Stimulated activated naive CD4-positive, alpha-beta T cell (primary cell): ENCODE data around the gene HSCB.
A peak's percentile ranks its signal among the peaks of the same experiment; 100 is the strongest.
"Not testable (repeated sequence)": the region's sequence is repeated elsewhere in the genome, so short reads cannot be mapped to it uniquely, and the experiment has no call there.

Experiments
- DNase-seq, 6 experiments: peaks; one replicate each; lab custom pipeline; 2025; lab: John Stamatoyannopoulos, UW

The HSCB gene, protein sequence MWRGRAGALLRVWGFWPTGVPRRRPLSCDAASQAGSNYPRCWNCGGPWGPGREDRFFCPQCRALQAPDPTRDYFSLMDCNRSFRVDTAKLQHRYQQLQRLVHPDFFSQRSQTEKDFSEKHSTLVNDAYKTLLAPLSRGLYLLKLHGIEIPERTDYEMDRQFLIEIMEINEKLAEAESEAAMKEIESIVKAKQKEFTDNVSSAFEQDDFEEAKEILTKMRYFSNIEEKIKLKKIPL

DNA sequence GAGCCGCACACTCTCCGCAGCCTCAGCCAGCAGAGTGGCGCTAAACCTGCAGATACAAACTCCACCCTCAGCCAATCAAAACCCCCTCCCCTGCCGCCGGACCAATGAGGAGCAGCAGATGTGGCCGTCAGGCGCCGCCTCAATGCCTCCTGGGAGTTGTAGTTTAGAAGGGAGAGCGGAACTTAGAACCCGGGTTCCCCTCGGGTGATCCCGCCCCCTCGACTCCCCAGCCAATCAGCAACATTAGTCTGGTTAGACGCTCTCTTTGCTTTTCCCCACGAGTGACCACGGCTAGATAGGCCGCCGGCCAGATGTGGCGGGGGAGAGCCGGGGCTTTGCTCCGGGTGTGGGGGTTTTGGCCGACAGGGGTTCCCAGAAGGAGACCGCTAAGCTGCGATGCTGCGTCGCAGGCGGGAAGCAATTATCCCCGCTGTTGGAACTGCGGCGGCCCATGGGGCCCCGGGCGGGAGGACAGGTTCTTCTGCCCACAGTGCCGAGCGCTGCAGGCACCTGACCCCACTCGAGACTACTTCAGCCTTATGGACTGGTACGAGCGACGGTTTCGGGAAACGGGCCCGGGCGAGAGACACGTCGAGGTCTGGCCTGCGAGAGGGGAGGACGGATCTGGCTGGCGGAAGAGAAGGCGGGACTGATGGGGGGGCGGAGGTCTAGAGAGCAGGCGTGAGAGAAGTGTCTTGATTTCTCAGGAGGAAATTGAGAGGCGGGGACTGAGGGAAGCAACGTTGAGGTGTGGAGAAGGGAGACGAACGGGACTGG is at the start of gene HSCB, which contains the start of gene CHEK2:
Gene HSCB, plus strand, starts transcription at position 255 of the 777 bp plus-strand sequence. Its CDS starts 57 bp downstream, at position 312.
Gene CHEK2, minus strand, starts transcription at position 36 of the 777 bp plus-strand sequence. CDS start 7,099 bp downstream, outside the sequence.
- DNase-seq: peak; percentile 90 to 97 (median 95)

DNA sequence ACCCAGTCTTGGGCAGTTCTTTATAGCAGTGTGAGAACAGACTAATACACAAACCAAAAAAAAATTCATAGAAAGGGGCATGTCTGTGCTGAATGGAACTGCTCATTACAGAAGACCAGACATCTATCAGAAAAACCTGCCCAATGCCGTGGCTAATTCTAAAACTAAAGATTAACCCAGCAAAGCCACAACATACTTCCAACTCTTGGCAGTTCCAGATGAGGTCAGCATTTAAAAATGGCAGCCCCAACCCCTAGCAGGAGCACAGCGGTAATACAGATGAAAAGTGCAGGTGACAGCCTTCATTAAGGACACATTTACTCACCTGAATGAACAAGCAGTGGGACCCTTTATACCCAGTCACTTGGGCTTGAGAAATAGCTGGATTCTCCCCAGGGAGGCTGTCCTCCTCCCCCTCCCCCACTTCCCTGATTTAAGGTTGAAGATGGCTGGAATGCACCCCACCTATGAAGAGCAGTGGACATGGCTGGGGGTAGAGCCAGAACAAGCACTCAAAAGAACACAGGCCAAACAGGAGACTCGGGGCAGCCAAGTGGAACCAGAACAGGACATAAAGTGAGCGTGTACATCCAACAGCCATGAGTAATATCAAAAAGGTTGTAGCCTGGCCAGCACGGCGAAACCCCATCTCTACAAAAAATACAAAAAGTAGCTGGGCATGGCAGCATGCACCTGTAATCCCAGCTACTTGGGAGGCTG is 48.6 kb upstream of the HSCB start:
- DNase-seq: not testable (repeated sequence)

GRCh38 chr22:28702891-28703290 is 38.9 kb upstream of the HSCB start:
- DNase-seq: no peak

DNA sequence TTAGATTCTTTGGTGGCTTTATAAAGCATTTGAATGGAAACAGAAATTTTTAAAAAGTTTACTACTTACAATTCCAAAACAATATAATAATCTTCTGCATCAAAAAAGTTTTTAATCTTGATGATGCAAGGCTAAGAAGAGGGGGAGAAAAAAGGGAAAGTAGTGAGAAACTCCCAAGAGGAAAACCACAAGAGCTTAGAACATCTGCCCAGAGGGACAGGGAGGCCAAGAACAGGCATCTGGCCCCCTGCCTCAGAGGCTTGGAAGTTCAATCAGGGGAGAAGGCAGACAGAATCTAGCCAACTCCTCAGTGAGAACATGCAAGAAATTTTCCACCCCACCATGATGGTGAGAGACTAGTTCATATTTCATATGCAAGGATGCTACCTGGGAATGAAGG is 38.4 kb upstream of the HSCB start:
- no peak for DNase-seq

DNA sequence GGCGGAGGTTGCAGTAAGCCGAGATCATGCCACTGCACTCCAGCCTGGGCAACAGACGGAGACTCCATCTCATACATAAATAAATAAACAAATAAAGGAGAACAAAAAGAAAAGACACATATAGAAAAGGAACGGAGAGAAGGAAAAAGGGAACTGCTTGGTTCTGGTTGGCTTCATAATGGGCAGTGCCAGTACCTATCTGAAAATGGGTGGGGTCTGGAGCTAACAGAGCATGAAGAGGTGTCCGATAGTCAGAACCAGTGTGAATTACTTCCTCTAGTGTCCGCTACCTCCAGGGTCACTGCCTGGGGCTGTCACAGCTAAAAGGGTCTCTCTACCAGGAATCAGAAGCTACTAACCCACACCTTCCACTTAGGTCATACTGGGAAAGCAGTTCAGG is 35.0 kb upstream of the HSCB start:
- DNase-seq: no peak

DNA sequence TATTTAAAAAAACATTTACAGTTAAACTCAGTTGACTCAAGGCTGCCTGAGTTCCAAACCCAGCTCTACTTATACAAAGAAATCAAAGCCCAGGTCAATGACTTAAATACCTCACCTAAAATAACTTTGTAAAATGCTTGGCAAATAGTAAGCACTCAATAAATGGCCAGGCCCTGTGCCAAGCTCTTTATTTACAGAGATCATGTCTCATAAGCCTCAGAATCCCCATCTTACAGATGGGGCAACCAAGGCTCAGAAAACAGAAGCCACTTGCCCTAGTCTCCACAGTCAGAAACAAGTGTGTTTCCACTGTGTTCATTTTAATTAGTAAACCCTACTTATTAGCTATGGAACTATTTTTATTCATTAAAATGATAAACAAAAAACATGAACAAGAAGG is 31.7 kb upstream of the HSCB start:
- DNase-seq: no peak

DNA sequence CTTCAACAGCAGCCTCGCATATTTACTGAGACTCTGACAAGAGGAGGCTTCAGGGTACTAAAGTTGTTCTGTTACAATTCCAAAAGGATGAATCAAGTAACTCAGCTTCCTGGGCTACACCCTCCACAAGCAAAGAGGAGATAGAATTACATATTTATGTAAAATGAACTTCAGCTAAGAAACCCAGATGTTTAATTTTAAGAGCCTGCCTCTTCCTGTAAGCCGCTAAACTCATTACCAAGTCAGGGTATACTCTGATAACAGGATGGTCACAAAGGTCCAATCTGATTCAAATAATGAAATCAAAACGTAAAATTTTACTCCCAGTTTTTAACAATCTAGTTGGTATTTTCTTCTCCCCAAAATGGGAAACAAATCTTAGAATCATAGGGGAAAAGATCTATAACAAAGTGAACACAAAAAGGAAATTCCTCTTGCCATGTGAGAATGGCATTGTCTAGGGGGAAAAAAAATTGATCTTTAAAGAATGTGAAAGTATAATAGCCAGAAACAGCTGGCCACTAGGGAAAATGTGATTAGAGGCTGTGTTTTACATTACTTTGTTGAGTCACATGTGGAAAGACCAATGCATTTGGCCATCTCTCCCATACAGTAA is 31.2 kb upstream of the HSCB start:
- no peak for DNase-seq

GRCh38 chr22:28711341-28711740 is 30.5 kb upstream of the HSCB start:
- DNase-seq: no peak

DNA sequence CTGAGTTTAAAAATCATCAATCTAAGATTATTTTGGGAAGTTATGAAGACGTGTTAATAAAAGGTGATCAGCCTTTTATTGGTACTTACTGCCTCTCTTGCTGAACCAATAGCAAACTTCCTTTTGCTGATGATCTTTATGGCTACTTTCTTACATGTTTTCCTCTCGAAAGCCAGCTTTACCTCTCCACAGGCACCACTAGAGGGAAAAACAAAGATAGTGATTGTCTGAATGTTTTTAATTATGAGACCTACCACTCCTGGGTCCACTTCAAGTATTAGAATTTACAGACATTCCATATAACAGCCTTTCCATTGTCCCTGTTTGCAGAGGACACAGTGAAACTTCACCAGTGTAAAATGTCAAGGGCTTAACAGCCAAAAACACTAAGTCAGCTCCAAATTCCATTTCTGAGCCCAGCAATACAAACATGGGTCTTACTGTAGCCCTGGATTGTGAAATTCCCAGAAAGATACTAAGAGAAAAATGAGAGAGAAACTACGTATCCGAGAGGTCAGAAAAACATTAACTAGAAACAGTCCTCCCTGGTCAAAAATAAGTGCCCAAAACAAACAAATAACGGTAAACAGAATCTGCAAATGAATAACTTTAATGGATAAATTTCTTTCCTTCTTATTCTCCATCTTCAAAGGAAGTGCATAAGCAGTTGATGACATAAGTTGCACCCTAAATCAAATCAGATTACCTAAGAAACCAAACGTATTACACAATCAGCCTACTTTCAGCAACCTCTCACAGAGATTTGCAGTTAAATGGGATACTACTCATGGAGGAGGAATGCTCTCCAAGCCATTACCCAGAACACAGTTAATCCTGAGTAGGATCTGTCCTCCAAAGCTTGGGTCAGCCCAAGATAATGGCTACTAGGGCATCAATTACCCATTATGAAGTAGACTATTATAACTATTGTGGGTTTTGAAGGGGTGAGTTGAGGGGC is 29.7 kb upstream of the HSCB start:
- DNase-seq: no peak

DNA sequence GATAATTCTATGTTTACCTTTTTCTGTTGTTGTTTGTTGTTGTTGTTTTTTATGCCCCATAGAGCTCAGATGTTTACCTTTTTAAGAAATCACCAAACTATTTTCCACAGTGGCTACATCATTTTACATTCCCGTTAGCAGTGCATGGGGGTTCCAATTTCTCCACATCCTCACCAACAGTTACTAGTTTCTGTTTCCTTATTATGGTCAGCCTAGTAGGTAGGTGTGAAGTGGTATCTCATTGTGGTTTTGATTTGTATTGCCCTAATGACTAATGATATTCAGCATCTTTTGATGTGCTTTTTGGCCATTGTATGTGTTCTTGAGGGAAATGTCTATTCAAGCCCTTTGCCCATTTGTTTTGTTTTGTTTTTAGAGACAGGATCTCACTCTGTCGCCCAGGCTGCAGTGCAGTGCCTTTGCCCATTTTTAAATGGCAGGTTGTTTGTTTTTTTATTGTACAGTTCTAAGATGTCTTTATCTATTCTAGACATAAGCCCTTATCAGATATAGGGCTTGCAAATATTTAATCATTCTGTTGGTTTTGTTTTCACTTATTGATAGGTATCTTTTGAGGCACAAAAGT is 27.7 kb upstream of the HSCB start:
- no peak for DNase-seq

DNA sequence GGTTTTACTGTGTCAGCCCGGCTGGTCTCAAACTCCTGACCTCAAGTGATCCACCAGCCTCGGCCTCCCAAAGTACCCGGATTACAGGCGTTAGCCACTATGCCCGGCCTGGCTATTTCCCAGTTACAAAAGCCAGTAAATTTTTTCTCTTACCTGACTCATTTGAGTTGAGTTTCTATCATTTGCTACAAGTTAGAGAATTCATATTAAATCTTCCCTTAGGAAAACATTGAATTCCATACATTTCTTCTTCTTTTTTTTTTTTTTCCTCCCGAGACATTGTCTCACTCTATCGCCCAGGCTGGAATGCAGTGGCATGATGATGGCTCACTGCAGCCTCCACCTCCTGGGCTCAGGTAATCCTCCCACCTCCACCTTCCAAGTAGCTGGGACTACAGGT is 26.2 kb upstream of the HSCB start:
- no peak for DNase-seq

DNA sequence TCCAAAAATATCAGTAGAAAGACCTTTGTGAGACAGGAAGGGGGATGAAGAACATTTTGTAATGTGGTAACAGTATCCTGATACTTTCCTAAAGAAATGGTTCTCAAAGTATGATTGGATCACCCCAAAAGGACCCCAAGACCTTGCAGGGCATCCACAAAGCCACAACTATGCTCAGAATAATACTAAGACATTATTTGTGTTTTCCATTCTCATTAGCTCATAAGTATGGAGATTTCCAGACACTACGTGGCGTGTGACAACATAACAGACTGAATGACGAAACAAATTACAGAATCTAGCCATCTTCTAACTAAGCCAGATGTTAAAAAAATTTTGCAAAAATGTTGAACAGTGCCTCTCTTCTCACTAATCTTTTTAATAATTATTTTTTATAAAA is 25.2 kb upstream of the HSCB start:
- DNase-seq: no peak

- no peak for DNase-seq
Observed at GRCh38 chr22:28718044-28718443, 23.8 kb upstream of the HSCB start.

GRCh38 chr22:28728002-28728401 is 13.8 kb upstream of the HSCB start:
- DNase-seq: no peak

GRCh38 chr22:28728621-28729313 is 13.1 kb upstream of the HSCB start:
- DNase-seq: no peak

DNA sequence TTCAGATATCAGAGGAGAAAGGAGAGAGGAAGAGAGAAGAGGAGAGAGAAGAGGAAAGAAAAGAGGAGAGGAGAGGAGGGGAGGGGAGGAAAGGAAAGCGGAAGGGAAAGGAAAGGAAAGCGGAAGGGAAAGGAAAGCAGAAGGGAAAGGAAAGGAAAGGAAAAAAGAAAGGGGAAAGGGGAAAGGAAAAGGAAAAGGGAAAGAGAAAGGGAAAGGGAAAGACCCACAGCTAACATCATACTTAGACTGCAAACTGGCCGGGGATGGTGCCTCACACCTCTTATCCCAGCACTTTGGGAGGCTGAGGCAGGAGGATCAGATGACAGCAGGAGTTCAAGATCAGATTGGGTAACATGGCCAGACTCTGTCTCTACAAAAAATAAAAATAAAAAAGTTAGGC is 11.7 kb upstream of the HSCB start:
- DNase-seq: no peak

GRCh38 chr22:28734393-28734792 is 7.4 kb upstream of the HSCB start:
- no peak for DNase-seq

DNA sequence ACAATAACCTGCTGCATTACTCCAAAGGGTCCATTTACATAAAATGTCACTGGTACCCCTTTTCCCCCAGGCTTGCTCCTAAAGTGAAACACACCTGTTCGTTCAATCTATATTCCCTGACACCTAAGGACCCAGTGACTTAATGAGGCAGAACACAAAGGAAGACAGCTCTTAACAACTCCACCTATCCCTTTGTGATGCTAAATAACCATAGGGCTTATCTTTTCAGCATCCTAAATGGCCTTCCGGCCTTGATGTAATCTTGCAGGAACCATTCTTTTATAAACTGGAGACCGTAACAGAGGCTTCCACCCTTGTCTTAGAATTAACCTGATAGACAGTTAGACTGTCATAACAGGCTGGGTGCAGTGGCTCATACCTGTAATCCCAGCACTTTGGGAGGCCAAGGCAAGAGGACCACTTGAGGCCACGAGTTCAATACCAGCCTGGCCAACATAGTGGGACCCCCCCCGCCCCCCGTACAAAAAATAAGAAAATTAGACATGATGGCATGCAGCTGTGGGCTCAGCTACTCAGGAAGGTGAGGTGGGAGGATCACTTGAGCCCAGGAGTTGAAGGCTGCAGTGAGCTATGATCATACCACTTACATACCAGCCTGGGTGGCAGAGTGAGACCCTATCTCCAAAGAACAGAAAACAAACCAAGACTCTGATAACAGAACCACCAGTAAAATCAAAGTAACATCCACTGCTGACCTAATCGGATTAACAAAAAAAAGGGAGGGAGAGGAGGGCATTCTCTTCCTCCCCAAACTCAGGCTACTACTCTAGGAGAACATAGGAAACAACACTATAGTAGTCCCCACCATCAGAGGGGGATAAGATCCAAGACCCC is 5.3 kb upstream of the HSCB start:
- DNase-seq: no peak

GRCh38 chr22:28737701-28738100 is 4.1 kb upstream of the HSCB start:
- no peak for DNase-seq
